GM04503 (cell line): ENCODE measurements around the gene RIPK4.

ENCODE experiments used
- DNase-seq: peaks from one replicate; pipeline ENCODE4 v3.0.0-alpha.2; 2012; ENCODE audit warnings: low read depth

RIPK4 gene

GRCh38 chr21:41768437-41769042 is 1.7 kb upstream of the RIPK4 start:
- peak; percentile 41 for DNase-seq

- no peak for DNase-seq
Observed at GRCh38 chr21:41767606-41768436, 969 bp upstream of the RIPK4 start.

- DNase-seq = no peak
Observed at GRCh38 chr21:41765973-41766882, 624 bp downstream of the RIPK4 start.

GRCh38 chr21:41765420-41765821 is 1.4 kb downstream of the RIPK4 start:
- DNase-seq = no peak

- DNase-seq = no peak
Observed at GRCh38 chr21:41764558-41765419, 2.1 kb downstream of the RIPK4 start.

GRCh38 chr21:41763996-41764395 is 2.9 kb downstream of the RIPK4 start:
- DNase-seq = no peak

GRCh38 chr21:41763398-41763931 is 3.4 kb downstream of the RIPK4 start:
- no peak for DNase-seq

- DNase-seq = no peak
Observed at GRCh38 chr21:41762753-41763152, 4.1 kb downstream of the RIPK4 start.

GRCh38 chr21:41761934-41762635 is 4.8 kb downstream of the RIPK4 start:
- DNase-seq = no peak

GRCh38 chr21:41761211-41761933 is 5.5 kb downstream of the RIPK4 start:
- no peak for DNase-seq

GRCh38 chr21:41760411-41760810 is 6.4 kb downstream of the RIPK4 start:
- DNase-seq = no peak

GRCh38 chr21:41759926-41760325 is 6.9 kb downstream of the RIPK4 start:
- no peak for DNase-seq

GRCh38 chr21:41759214-41759840 is 7.5 kb downstream of the RIPK4 start:
- no peak for DNase-seq

GRCh38 chr21:41758550-41758949 is 8.3 kb downstream of the RIPK4 start:
- no peak for DNase-seq

- DNase-seq = no peak
Observed at GRCh38 chr21:41755934-41756773, 10.7 kb downstream of the RIPK4 start.

- DNase-seq = no peak
Observed at GRCh38 chr21:41755258-41755933, 11.5 kb downstream of the RIPK4 start.

- no peak for DNase-seq
Observed at GRCh38 chr21:41754479-41754891, 12.4 kb downstream of the RIPK4 start.
